HFFc6 (cell line): ENCODE results near the gene PKP2. TPM values are rescaled to one million over a fixed set of nuclear protein-coding genes. Genes with fewer than 3 reads are reported as not detected.

Experiments
- DNase-seq: peaks from one replicate; pipeline ENCODE4 v3.0.0-alpha.2; 2018
- H3K27ac Mint-ChIP-seq: 2 replicates; pipeline ENCODE4 v1.8.0; 2020; ENCODE audit warnings: mild to moderate bottlenecking, mixed read lengths
- H3K27me3 Mint-ChIP-seq: 2 replicates; pipeline ENCODE4 v1.8.0; 2021; ENCODE audit warnings: mild to moderate bottlenecking, moderate library complexity, mixed read lengths; ENCODE audit not compliant: insufficient read depth
- H3K36me3 Mint-ChIP-seq: 2 replicates; pipeline ENCODE4 v1.8.0; 2021; ENCODE audit warnings: low read depth, mixed read lengths
- H3K4me1 Mint-ChIP-seq: 2 replicates; pipeline ENCODE4 v1.8.0; 2020; ENCODE audit warnings: low read depth, mixed read lengths
- H3K4me3 Mint-ChIP-seq: 2 replicates; pipeline ENCODE4 v1.8.0; 2020; ENCODE audit warnings: mild to moderate bottlenecking, moderate library complexity, mixed read lengths
- H3K9me3 Mint-ChIP-seq: 2 replicates; pipeline ENCODE4 v1.8.0; 2020; ENCODE audit warnings: mild to moderate bottlenecking, mixed read lengths
- total RNA-seq, 6 experiments: library from RNA; stranded (reverse); fragmentation: NEBNext Ultra II Directional; extraction: Animal tissue kit (Norgen Biotek cat#: 25700); gene quantifications; 2 replicates in 1 of 6; 3 replicates in 5 of 6; pipeline ENCODE4 v1.2.3, GENCODE V29; 2021
- TF ChIP-seq, protein P1 (sequence below): fragments of 200-600 bp; sonication (generic); IDR thresholded peaks from 2 replicates; pipeline ENCODE4 v1.5.0; 2021; ENCODE audit warnings: antibody characterized with exemption, mild to moderate bottlenecking

PKP2 gene
- total RNA-seq, 6 experiments from 2014 or later: 0.17 TPM; not detected in 5

DNA sequence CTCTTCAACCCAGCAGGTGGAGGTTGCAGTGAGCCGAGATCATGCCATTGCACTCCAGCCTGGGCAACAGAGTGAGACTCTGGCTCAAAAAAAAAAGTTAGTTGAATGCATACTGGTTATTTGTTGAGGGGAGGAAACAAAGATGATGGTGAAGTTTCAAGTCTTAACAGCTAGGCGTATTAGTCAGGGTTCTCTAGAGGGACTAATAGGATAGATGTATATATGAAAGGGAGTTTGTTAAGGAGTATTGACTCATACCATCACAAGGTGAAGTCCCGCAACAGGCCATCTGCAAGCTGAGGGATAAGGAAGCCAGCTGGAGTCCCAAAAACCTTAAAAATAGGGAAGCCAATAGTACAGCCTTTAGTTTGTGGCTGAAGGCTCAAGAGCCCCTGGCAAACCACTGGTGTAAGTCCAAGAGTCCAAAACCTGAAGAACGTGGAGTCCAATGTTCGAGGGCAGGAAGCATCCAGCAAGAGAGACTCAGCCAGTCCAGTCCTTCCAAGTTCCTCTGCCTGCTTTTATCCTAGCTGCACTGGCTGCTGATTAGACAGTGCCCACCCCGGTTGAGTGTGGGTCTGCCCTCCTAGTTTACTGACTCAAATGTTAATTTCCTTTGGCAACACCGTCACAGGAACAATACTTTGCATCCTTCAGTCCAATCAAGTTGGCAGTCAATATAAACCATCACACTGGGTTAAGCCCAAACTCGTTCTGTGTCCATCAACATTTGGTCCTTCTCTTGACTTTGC, 26.1 kb upstream of the PKP2 start:
- Mint-ChIP-seq H3K36me3 (no peaks in the 10 kb centered on the region), H3K4me1 (peaks cover 6% of the 10 kb centered on the region), H3K4me3 (no peak overlapping the region), H3K9me3 (peaks cover 8% of the 10 kb centered on the region; the same call in 1 of the 2 replicates), H3K27me3 (no peaks in the 10 kb centered on the region; the same call in none of the 2 replicates), H3K27ac (no peak overlapping the region)
- no peak for DNase-seq
- TF ChIP-seq, protein P1, sequence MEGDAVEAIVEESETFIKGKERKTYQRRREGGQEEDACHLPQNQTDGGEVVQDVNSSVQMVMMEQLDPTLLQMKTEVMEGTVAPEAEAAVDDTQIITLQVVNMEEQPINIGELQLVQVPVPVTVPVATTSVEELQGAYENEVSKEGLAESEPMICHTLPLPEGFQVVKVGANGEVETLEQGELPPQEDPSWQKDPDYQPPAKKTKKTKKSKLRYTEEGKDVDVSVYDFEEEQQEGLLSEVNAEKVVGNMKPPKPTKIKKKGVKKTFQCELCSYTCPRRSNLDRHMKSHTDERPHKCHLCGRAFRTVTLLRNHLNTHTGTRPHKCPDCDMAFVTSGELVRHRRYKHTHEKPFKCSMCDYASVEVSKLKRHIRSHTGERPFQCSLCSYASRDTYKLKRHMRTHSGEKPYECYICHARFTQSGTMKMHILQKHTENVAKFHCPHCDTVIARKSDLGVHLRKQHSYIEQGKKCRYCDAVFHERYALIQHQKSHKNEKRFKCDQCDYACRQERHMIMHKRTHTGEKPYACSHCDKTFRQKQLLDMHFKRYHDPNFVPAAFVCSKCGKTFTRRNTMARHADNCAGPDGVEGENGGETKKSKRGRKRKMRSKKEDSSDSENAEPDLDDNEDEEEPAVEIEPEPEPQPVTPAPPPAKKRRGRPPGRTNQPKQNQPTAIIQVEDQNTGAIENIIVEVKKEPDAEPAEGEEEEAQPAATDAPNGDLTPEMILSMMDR: no peak

DNA sequence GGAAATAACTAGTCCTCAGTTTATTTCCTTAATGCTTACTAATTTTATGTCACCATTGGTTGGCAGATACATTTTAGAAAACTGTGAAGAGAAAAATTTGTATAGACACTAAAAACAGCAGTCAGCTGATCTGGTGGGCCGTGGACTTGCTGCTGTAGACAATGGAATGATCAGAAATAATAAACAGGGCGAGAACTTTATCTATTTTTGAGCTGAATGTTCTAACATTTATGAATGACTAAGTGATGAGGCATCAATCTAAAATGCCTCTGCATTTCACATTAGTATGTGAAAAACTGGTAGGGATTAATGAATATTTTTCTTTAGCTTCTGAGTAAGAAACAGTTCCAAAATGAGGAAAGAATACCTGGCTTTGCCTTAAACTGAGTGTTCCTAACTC, 24.8 kb upstream of the PKP2 start:
- H3K36me3 Mint-ChIP-seq: no peaks in the 10 kb centered on the region
- peaks cover 8% of the 10 kb centered on the region; the same call in 1 of the 2 replicates for H3K9me3 Mint-ChIP-seq
- H3K4me1 Mint-ChIP-seq: peaks cover 6% of the 10 kb centered on the region
- H3K4me3 Mint-ChIP-seq: no peak overlapping the region
- H3K27ac Mint-ChIP-seq: no peak overlapping the region
- H3K27me3 Mint-ChIP-seq: peaks cover under 1% of the 10 kb centered on the region
- TF ChIP-seq, protein P1: no peak
- DNase-seq: no peak

DNA sequence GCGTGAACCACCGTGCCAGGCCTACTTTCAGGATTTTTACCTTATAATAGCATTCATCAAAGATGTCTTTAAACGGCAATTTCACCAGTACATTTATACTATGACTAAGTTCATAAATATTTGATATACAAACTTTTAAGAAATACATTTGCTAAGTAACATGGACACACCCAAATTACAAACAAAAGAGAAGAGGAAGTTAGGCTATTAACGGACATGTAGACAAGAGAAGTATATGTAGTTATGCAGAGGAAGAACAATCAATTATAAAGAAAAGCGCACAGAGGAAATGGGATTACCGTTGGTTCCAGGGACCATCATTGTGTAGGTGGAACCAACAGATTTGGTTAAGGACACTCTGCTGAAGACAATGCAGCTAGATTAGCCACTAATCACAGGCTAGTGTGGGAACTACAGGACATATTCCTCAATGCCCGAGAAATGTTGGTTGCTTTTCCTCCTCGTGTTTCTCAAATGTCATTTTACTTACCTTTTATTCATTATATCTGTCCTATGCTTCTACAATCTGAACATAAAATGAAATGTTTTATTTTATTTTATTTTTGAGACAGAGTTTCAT, 24.0 kb upstream of the PKP2 start:
- H3K27me3 Mint-ChIP-seq: peaks cover 2% of the 10 kb centered on the region
- TF ChIP-seq, protein P1: no peak
- H3K4me3 Mint-ChIP-seq: no peak overlapping the region
- no peak overlapping the region for H3K27ac Mint-ChIP-seq
- no peak for DNase-seq
- H3K36me3 Mint-ChIP-seq: no peaks in the 10 kb centered on the region
- peaks cover 10% of the 10 kb centered on the region; the same call in 1 of the 2 replicates for H3K9me3 Mint-ChIP-seq
- peaks cover 6% of the 10 kb centered on the region for H3K4me1 Mint-ChIP-seq

DNA sequence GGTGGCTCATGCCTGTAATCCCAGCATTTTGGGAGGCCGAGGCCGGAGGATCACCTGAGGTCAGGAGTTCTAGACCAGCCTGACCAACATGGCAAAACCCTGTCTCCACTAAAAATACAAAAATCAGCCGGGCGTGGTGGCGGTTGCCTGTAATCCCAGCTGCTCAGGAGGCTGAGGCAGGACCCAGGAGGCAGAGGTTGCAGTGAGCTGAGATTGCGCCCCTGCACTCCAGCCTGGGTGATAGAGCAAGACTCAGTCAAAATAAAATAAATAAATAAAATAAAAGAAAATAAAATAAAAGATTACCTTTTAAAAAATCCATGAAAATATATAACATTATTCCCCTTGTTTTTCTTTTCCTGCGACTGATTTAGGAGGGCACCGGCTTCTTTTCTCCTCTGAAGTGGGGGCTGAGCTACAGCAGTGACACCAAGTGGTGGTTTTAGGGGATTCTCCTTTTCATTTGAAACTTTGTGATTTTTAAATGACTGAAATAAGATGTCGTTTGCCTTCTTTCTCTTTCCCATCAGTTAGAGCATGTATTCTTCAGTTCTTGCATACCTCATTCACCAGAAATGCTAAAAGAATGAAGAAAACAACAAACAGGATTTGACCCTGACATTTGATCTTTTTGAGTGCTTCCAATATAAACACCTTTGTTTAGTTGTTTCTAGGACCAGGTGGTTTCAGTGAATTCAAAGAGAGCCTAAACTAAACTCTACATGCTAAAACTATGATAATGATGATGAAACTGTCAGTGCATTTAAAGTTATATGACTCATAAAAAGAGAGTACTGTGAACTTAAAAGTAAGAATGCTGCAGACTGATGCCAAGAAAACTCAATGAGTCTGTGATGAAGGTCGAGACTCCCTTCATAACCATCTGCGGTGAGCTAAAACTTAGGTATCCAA, 22.6 kb upstream of the PKP2 start:
- Mint-ChIP-seq H3K27ac (peak overlapping the region; percentile 19; the same call in 1 of the 2 replicates), H3K36me3 (no peaks in the 10 kb centered on the region), H3K27me3 (peaks cover 2% of the 10 kb centered on the region; the same call in 1 of the 2 replicates), H3K4me3 (no peak overlapping the region), H3K4me1 (peaks cover 6% of the 10 kb centered on the region), H3K9me3 (peaks cover 10% of the 10 kb centered on the region; the same call in 1 of the 2 replicates)
- TF ChIP-seq, protein P1: peak; percentile 63
- DNase-seq: peak; percentile 33

DNA sequence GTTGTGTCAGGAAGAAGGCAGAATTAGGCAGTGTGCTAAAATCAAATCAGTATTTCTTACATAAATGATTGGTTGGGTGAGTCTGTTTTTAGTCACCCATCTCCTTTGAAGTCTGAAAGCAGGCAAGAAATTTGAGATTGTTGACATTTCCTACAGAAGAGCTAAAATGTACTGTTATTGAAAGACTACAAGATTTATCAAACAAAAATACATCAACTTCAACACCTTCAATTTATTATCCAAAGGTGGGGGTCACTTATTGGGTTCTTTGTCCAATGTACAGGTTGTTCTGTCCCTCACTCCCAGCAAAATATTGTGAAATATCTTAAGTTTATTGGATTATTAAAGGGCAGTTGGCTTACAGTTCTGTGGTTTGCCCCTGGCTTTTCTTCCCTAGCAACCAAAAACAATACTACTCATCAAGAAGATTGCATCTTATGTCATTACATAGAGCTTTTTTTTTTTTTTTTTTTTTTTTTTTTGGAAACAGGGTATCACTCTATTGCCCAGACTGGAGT, 20.6 kb upstream of the PKP2 start:
- TF ChIP-seq, protein P1: no peak
- Mint-ChIP-seq H3K36me3 (no peaks in the 10 kb centered on the region), H3K27me3 (peaks cover 2% of the 10 kb centered on the region; the same call in 1 of the 2 replicates), H3K9me3 (peaks cover 5% of the 10 kb centered on the region), H3K27ac (no peak overlapping the region), H3K4me1 (peaks cover 6% of the 10 kb centered on the region), H3K4me3 (no peak overlapping the region)
- DNase-seq: no peak
